ENCODE measurements around the gene VASH2.
A peak's percentile ranks its signal among the peaks of the same experiment; 100 is the strongest.

The VASH2 gene

DNA sequence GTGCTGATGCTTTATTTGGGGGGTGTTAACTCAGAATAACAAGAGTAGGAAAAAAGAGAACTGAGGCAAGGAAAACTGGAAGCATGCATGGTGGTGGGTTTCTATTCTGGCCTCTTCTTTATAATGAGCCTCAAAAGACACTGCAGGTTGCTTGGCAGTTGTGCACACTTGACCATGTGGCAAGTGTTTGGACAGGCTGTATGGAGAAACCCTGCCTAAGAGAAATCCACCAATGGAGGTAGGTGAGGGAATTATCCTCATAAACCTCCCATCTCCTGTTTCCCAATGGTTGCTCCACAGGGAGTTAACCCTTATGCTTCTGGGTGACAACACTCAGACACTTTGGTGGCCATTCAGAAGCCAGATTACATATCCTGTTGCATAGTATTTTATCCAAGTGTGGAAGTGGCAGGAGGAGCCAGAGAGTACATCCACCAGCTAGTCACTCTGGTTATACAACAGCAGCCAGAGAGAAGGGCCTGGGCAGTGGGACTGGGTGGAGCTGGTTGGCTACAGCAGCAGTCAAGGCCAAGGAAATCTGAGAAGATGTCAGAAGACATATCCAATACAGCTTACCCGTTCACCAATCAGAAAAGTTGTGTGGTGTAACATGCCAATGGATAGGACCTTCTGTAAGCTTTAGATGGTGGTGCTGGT is 16.4 kb upstream of the VASH2 start:
- peak; percentile 38 for DNase-seq

DNA sequence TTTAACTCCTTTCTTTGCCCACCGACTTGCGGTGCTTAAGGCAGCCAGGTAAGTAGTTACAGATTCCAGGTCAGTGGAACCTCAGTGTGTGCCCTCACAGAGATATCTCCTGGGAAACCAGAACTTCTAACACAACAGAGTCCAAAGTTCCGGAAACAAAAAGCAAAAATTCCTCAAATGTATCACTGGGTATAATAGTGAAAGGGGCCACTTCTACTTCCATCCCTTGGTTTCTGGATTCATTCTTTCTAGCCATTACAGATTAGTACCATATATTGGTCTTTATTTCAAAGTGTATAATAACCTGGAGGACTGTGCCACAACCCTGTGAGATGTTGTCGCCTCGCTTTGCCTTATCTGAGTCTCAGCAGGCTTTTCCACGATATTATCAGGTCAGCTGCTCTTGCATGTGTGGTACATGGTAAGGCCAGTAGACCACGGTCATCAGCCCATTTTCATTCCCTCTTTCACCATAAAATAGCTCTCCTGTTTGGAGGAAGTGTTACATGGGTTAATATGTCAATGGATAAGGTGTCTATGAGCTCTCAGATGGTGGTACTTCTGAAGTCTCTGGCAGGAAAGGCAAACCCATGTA is 14.9 kb upstream of the VASH2 start:
- DNase-seq = no peak

DNA sequence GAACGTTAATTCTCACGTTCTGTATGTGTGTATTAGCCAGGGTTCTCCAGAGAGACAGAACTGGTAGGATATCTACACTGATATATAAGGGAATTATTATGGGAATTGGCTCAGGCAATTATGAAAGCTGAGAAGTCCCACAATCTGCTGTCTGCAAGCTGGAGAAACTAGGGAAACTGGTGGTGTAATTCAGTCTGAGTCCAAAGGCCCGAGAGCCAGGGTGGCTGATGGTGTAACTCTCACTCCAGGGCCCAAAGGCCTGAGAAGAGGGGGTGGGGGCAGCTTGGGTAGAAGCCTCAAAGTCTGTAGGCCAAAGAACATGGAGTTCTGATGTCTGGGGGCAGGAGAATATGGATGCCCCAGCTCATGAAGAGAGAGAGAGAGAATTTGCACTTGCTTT is 13.3 kb upstream of the VASH2 start:
- no peak for DNase-seq

DNA sequence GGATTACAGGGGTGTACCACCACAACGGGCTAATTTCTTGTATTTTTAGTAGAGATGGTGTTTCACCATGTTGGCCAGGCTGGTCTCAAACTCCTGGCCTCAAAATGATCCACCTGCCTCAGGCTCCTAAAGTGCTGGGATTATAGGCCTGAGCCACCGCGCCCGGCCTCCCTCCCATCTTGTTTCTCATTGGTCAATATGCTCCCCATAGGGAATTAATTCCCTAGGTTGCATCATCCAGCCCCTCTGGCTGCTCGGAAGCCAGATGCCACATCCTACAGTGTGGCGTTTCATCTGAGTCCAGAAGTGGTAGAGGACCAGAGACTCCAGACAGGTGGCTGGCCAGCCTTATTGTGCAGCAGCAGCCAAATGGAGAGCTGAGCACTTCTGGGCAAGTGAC is 11.5 kb upstream of the VASH2 start:
- peak; percentile 62 for DNase-seq

DNA sequence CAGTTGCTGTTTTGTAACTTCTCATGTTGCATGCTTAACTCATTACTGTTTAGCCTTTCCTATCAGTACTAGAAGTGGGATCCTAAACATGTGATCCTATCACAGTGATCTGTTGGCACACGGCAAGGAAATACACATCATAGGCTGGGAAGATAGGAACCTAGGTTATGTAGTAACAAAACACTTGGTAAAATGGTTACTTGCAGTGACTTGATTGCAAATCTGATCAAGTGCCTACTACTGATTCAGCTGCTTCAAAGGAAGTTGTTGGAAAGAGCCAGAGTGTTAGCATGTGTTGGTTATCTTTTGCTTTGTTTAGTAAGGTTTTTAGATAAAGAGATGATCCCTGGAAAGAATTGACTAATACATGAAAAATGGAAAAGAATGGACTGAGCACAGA is 8.9 kb upstream of the VASH2 start:
- DNase-seq = no peak

DNA sequence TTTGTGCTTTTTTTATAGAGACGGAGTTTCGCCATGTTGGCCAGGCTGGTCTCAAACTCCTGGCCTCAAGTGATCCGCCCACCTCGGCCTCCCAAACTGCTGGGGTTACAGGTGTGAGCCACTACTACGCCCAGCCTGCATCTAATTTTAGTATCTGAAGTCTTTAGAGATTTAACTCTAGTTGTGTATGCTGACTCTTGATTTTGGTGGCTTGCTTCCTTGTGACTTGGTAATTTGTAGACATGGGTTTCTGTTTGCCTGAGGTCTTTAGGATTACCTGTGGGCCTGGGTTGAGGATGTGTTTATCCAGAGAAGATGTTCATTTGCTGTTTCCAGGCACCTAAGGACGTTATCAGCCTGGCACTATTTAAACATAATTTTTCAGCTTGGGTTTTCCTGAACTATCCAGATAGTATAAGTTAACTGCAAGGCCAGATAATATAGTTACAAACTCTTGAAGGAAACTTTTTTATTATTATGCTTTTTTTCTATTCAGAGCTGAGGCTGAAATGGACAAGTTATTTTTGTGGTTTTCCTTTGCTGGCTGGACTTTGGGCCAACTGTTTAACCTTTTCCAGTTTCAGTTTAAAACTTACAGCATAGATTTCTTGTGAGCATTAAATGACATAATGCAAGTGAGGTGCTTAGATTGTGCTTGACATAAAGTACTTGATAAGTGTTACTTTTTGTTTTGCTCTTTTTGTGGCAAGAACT is 7.5 kb upstream of the VASH2 start:
- DNase-seq = no peak

DNA sequence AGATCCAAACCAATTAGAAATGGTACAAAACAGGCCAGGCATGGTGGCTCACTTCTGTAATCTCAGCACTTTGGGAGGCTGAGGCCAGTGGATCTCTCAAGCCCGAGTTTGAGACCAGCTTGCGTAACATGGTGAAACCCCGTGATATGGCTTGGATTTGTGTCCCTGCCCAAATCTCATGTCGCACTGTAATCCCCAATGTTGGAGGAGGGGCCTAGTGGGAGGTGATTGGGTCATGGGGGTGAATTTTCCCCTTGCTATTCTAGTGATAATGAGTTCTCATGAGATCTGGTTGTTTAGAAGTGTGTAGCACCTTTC is 7.0 kb upstream of the VASH2 start:
- DNase-seq = no peak

DNA sequence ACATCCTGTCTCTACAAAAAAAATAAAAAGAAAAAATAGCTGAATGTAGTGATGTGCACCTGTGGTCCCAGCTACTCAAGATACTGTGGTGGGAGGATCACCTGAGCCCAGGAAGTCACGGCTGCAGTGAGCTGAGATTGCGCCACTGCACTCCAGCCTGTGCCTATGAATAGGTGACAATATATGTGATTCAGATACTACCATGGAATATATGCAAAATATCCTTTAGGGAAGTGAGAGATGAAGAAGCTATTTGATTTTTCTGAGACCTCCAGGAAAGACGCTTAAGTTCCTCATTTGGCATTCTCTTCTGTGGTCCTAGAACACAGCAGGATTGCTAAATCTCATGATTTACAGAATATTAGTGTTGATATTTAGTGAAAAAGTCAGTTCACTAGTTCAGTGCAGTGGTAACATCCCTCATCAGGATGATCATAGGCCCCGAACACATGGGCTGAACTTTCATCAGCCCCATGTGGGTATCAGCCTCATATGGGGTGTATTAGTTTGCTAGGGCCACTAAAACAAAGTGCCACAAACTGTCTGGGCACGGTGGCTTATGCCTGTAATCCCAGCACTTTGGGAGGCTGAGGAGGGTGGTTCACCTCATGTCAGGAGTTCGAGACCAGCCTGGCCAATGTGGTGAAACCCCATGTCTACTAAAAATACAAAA is 6.0 kb upstream of the VASH2 start:
- DNase-seq = no peak

DNA sequence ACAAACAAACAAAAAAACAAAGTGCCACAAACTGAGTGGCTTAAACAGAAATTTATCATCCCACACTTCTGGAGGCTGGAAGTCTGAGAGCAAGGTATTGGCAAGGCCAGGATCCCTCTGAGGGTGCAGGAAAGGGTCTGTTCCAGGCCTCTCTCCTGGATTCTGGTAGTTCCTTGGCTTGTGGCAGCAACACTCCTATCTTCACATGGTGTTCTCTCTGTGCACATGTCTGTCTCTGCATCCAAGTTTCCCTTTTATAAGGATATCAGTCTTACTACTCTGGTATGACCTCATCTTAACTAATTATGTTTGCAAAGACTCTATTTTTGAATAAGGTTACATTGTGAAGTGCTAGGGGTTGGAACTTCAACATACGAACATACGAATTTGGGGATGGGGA is 5.3 kb upstream of the VASH2 start:
- no peak for DNase-seq

DNA sequence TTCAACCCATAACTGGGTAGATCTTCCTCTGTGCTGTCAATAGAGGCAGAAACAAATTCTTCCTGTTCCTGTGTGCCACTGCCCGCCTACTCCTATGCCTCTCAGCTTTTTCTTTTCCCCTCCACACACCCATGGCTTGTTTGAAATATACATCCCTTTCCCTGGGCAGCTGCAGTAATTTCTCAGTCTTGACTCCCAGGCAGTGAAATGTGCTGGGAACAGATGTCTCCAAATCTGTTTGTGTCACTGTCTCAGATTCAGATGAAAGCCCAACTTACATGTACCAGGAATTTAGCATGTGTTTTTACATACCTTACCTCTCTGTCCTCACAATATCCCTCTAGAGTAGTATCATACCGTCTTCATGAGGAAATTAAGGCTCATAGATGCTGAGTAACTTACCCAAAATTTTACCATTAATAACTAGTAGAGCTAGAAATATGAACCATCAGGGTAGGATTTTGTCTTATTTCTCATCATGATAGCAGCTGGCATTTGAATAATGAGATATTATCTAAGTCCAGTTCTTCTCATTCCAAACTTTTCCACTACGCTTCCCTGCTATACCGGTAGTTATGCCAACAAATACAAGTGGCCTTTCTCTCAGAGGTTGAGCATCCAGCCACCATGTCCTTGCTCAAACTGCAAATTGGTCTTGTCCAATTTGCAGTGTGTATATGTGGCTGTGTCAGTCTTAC is 4.7 kb upstream of the VASH2 start:
- DNase-seq = no peak

DNA sequence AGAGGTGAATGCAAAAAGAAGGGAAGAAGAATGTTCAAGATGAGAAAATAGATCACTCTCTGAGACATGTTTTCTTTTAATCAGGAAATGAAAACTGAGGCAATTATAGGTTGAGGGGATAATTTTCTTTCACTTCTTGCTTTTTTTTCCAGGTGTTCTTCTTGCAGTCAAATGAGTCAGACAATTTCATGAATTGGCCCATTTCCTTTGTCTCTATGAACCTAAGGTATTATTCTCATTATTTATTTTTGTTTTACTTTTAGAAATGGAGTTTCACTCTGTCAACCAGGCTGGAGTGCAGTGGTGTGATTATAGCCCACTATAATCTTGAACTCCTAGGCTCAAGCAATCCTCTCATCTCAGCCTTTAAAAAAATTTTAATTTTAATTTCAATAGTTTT is 3.5 kb upstream of the VASH2 start:
- DNase-seq = no peak

DNA sequence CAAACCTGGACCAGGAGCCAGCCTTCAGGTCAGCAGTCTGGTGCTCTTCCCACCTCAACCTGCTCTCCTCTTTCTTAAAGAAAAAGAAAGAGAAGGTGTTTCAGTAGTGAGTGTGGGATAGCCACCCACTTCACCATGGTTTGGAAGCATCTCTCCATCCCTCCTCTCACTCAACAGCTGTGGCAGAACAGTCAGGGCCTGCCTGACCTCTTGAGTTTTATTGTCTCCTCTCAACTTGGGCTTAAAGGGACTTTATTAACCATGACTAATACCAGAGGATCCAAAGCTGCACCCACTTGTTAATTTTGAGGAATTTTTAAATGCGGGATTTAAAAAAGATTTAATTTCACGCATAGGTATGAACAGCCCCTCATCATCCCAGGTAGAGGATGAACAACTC is 570 bp upstream of the VASH2 start:
- no peak for DNase-seq

DNA sequence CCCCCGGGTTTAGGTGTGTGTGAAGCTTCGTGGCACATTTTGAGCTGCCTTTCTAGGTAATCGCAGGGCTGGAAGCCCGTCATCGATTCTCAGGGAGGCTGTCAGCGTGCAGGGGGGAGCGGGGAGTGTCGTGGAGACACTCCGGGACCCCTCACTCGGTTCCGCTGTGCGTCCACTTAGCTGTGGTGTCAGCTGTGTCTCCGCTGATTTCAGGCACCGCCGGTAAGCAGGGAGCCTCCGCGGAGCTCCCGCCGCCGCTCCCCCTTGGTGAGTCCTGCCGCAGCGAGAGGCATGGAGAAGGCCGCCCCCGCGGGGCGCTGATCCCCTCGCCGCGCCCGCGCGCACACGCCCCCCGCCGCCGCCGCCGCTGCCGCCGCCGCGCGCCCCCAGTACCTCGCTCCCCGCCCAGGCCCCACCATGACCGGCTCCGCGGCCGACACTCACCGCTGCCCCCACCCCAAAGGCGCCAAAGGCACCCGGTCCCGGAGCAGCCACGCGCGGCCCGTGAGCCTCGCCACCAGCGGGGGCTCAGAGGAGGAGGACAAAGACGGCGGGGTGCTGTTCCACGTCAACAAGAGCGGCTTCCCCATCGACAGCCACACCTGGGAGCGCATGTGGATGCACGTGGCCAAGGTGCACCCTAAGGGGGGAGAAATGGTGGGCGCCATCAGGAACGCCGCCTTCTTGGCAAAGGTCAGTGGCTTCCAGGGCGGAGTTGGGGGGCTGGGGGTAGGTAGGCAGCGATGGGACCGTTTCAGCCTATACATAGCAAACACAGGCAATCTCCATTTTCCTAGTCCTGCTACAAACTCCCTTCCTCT is 995 bp downstream of the VASH2 start:
- DNase-seq = peak; percentile 54

DNA sequence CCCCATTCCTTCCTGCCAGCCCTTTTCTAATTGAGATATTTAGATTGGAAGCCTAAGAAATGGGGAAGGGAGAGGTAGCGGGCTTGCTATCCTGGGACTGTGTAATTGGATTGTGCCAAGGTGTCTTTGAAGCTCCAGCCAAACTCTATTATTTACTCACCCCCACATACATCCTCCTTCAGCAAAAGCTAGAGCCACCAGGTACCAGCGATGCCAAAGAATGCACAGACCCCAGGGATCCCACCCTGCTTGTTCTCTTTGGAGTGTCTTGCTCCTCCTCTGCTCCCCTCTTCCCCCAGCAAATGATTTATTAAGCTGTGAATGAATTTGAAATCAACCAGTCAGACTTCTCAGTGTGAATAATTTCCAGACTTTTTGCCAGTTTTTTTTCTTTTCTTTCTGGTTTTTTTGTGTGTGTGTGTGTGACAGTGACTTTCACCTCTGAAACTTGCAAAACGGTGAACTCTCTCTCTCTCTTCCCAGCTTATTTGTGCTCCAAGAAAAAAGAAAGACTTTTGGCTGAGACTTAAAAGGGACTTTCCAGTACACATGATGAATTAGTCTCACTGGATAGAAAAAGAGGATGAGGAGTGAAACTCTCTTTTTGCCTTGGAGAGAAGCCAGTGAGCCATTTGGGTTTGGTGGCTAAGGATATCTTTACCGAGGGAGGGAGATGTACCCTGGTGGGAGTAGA is 1.8 kb downstream of the VASH2 start:
- DNase-seq = no peak

DNA sequence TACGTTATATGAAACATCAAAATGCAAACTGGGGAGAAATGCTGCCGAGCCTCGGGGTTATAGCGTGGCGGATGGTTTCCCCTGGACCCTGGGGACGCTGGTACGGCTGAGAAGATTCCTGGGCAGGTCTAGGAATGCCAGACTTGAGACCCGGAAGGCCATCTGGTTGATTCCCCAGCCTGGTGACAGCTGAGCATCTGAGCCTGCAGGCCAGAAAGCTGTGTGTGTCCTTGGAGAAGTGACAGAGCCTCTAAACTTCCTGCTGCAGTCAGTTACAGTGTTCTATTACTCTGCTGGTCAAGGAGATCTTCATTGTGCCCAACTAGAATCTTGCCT is 2.3 kb downstream of the VASH2 start:
- no peak for DNase-seq

DNA sequence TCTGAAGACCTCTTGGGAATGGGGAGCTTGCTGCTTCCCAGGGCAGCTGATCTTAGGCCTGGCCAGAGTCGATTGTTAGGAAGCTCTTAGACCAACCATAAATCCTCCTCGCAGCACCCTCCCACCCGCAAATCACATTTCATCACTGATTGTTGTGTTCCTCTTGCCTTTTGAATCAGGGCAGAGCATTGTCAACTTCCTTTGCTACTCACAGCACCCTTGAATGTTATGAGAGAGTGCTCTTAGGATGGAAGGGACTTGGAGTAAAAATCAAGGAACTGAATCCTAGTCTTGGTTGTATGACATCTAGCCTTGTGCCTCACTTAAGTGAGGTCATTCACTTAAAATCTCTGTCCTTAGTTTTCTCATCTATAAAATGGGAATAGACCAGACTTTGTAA is 3.0 kb downstream of the VASH2 start:
- no peak for DNase-seq

DNA sequence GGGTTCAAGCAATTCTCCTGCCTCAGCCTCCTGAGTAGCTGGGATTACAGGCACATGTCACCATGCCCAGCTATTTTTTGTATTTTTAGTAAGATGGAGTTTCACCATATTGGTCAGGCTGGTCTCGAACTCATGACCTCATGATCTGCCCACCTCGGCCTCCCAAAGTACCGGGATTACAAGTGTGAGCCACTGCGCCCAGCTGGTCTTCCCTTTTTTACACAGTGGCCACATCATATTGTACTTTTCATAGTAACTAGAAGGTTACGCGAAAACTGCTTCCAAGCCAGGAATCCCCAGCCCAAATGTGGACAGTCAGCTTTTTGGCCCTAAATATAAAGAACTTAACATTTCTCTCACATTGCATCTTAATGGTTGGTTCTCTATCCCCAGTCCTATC is 4.2 kb downstream of the VASH2 start:
- no peak for DNase-seq

DNA sequence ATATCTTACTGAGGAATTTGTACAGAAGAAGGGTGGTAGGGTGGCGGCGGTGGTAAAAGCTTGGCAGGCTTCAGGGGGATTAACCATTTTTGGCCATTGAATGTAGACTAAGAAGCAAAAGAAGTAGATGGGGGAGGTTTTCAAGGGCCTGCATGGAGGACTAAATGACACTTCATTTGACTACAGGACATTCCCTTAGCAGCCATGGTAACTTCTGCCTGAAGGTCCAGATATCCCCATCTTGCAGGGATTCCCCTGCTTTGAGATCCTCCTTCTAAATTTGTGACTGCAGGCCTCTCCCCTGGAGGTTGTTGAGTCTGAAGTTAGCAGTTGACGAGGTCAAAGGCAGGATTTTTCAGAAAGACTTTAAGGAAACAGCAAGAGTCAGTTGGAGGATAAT is 4.8 kb downstream of the VASH2 start:
- no peak for DNase-seq

DNA sequence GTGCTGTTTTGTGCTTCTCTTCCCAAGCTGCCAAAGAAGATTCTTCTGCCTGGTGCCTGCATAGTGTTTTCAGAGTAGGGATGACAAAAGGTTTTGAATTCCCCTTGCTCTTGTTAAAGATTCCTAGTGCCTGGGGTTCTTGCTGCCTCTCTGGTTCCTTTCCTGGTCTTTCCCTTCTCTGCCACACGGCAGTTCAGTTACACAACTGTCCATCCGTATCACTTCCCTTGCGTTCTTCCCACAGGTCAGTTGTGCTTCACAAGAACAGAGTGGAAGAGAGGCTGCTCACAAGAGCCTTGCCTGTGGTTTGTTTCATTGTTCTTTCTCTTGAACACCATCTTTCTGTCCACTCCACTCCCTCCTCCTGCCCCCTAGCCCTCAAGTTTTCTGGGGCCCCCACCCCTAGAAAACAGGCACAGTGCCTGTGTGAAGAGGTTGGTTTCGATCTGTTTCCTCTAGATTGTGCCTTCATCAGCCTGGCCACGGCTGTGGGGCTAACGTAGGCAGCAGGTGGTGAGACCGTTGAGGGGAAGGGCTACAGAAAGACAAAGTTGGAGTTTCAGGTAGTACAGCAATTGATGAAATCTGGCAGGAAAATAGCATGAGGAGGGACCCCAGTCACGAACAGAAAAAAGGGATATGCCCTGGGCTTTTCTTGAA is 5.8 kb downstream of the VASH2 start:
- no peak for DNase-seq

DNA sequence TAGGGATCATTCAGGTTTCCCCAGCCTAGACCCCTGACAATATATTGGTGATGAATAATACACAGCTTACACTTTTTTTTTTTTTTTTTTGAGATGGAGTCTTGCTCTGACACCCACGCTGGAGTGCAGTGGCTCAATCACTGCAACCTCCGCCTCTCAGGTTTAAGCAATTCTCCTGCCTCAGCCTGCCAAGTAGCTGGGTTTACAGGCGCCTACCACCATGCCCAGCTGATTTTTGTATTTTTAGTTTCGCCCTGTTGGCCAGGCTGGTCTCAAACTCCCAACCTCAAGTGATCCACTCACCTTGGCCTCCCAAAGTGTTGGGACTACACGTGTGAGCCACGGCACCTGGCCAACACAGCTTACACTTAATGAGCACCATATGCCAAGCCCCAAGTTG is 7.2 kb downstream of the VASH2 start:
- DNase-seq = no peak

DNA sequence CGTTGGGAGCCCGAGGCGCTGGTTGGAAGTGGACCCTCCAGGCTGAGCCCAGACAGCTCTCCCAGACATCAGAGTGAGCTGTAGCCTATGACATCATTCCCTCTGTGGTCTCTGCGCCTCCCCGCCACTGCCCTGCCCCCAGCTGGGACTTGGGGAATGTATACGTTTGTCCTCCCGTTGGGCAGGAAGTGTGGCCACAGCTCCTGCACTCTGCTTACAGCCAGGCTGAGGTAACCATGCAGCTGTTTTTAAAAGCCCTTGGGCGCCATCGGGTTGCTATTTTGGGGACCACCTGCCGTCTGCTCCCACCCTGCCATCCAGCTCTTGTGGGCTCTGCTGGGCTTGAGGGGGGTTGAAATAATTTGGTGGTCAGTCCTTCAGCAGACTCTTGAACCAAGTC is 7.8 kb downstream of the VASH2 start:
- peak; percentile 20 for DNase-seq

Measured in NCI-H69 (cell line).